HepG2 (cell line): ENCODE results near the gene CAVIN1. TPM values are rescaled to one million over a fixed set of nuclear protein-coding genes. Genes with fewer than 3 reads are reported as not detected.

Experiments
- DMTF1 ChIP-seq: sonication (generic); formaldehyde crosslinking; IDR thresholded peaks from 2 replicates; pipeline ENCODE4 v1.4.0; 2020; ENCODE audit warnings: mild to moderate bottlenecking, missing genetic modification reagents
- DPF2 ChIP-seq: sonication (generic); formaldehyde crosslinking; IDR thresholded peaks from 2 replicates; pipeline ENCODE4 v1.4.0; 2020; ENCODE audit warnings: mild to moderate bottlenecking, low read depth, missing genetic modification reagents, borderline replicate concordance
- E2F5 ChIP-seq: sonication (generic); formaldehyde crosslinking; conservative IDR thresholded peaks from 2 replicates; pipeline ENCODE4 v1.4.0; 2020; ENCODE audit warnings: missing genetic modification reagents
- FLYWCH1 ChIP-seq: sonication (generic); formaldehyde crosslinking; IDR thresholded peaks from 2 replicates; pipeline ENCODE4 v1.8.1; 2023; ENCODE audit warnings: mild to moderate bottlenecking, missing genetic modification reagents
- FOXP4 ChIP-seq: sonication (generic); formaldehyde crosslinking; IDR thresholded peaks from 2 replicates; pipeline ENCODE4 v1.4.0; 2020; ENCODE audit warnings: missing genetic modification reagents
- GTF2F1 ChIP-seq: fragments of 150-350 bp; IDR thresholded peaks from 2 replicates; pipeline ENCODE4 v1.6.1; 2014; ENCODE audit warnings: low read length
- HBP1 ChIP-seq: IDR thresholded peaks from 2 replicates; pipeline ENCODE4 v1.6.1; 2016; ENCODE audit warnings: low read depth, control low read depth
- HIVEP1 ChIP-seq: sonication (generic); formaldehyde crosslinking; IDR thresholded peaks from 2 replicates; pipeline ENCODE4 v1.4.0; 2020; ENCODE audit warnings: mild to moderate bottlenecking, missing genetic modification reagents
- KDM6A ChIP-seq: IDR thresholded peaks from 2 replicates; pipeline ENCODE4 v1.6.1; 2016; ENCODE audit warnings: low read depth
- MED8 ChIP-seq: sonication (generic); formaldehyde crosslinking; IDR thresholded peaks from 2 replicates; pipeline ENCODE4 v1.8.1; 2023; ENCODE audit warnings: mild to moderate bottlenecking, missing genetic modification reagents; ENCODE audit not compliant: insufficient replicate concordance
- MEF2D ChIP-seq: sonication (generic); formaldehyde crosslinking; IDR thresholded peaks from 2 replicates; pipeline ENCODE4 v1.5.1; 2020; ENCODE audit warnings: mild to moderate bottlenecking, missing genetic modification reagents
- NCOA1 ChIP-seq: sonication (generic); formaldehyde crosslinking; IDR thresholded peaks from 2 replicates; pipeline ENCODE4 v1.9.0; 2021; ENCODE audit warnings: missing genetic modification reagents
- NFYC ChIP-seq: IDR thresholded peaks from 2 replicates; pipeline ENCODE4 v1.6.1; 2016; ENCODE audit warnings: missing genetic modification reagents, missing compliant biosample characterization
- PLRG1 ChIP-seq: fragments of 450-650 bp; conservative IDR thresholded peaks from 2 replicates; pipeline ENCODE4 v1.6.1; 2016
- RXRA ChIP-seq: sonication (generic); formaldehyde crosslinking; IDR thresholded peaks from 2 replicates; pipeline ENCODE4 v1.5.1; 2020; ENCODE audit warnings: missing genetic modification reagents
- SATB2 ChIP-seq: sonication (generic); formaldehyde crosslinking; IDR thresholded peaks from 2 replicates; pipeline ENCODE4 v1.5.0; 2020; ENCODE audit warnings: missing genetic modification reagents
- SIX1 ChIP-seq: sonication (generic); formaldehyde crosslinking; IDR thresholded peaks from 2 replicates; pipeline ENCODE4 v1.4.0; 2020; ENCODE audit warnings: missing genetic modification reagents, borderline replicate concordance
- STAT5B ChIP-seq: sonication (generic); formaldehyde crosslinking; IDR thresholded peaks from 2 replicates; pipeline ENCODE4 v1.4.0; 2020; ENCODE audit warnings: missing genetic modification reagents
- TGIF2 ChIP-seq: IDR thresholded peaks from 2 replicates; pipeline ENCODE4 v1.6.1; 2016; ENCODE audit warnings: control low read depth, missing compliant biosample characterization
- TMF1 ChIP-seq: sonication (generic); formaldehyde crosslinking; IDR thresholded peaks from 2 replicates; pipeline ENCODE4 v1.8.1; 2022; ENCODE audit warnings: low read depth, missing genetic modification reagents
- ZBTB10 ChIP-seq: sonication (generic); formaldehyde crosslinking; IDR thresholded peaks from 2 replicates; pipeline ENCODE4 v1.4.0; 2020; ENCODE audit warnings: missing genetic modification reagents, borderline replicate concordance
- ZNF367 ChIP-seq: sonication (generic); formaldehyde crosslinking; IDR thresholded peaks from 2 replicates; pipeline ENCODE4 v1.4.0; 2020; ENCODE audit warnings: missing genetic modification reagents, borderline replicate concordance
- ZNF552 ChIP-seq: sonication (generic); formaldehyde crosslinking; IDR thresholded peaks from 2 replicates; pipeline ENCODE4 v1.9.0; 2022; ENCODE audit warnings: missing genetic modification reagents, mild to moderate bottlenecking, borderline replicate concordance
- ZNF607 ChIP-seq: sonication (generic); formaldehyde crosslinking; IDR thresholded peaks from 2 replicates; pipeline ENCODE4 v1.5.1; 2020; ENCODE audit warnings: missing genetic modification reagents, mild to moderate bottlenecking, borderline replicate concordance
- polyA plus RNA-seq, 8 experiments: library from polyadenylated mRNA; depleted of rRNA in 3 of 8; stranded (reverse) in 7 of 8; unstranded in 1 of 8; fragments of >200 nt; fragmentation: Illumina TruSeq in 4 of 8; extraction: Trizol in 4 of 8; gene quantifications; 2 replicates each; pipeline versions ENCODE4 v1.2.1 to v1.2.3, GENCODE V29; 2011 to 2016; ENCODE audit warnings: low read depth in 4 of 8, missing spikeins in 1 of 8, mixed read lengths in 1 of 8; ENCODE audit not compliant: insufficient read depth in 1 of 8
- total RNA-seq, 5 experiments: library from RNA; depleted of rRNA; stranded (reverse); fragments of >200 nt; fragmentation: Illumina TruSeq; extraction: Trizol; gene quantifications; 2 replicates each; pipeline ENCODE4 v1.2.3, GENCODE V29; 2016; ENCODE audit warnings: low read depth in 1 of 5

CAVIN1 gene
- total and polyA plus RNA-seq, 2 of the 13 experiments (the other 11 are each of a cell fraction or from before 2014, with no cell fraction given), result 15.9 to 25.5 TPM

- TF ChIP-seq ZBTB10 (CRISPR knock-in tag) (no peak), MEF2D (peak; percentile 50; the same call in 1 of the 2 replicates), ZNF552 (CRISPR knock-in tag) (no peak), FLYWCH1 (no peak), GTF2F1 (no peak), STAT5B (no peak), MED8 (CRISPR knock-in tag) (no peak), RXRA (CRISPR knock-in tag) (no peak), KDM6A (no peak), PLRG1 (no peak), SIX1 (CRISPR knock-in tag) (no peak), FOXP4 (CRISPR knock-in tag) (no peak), TGIF2 (CRISPR knock-in tag) (no peak), NFYC (CRISPR knock-in tag) (no peak), NCOA1 (no peak), ZNF607 (CRISPR knock-in tag) (no peak; the same call in 1 of the 2 replicates), E2F5 (CRISPR knock-in tag) (no peak), SATB2 (CRISPR knock-in tag) (no peak), ZNF367 (CRISPR knock-in tag) (no peak), HIVEP1 (no peak), HBP1 (CRISPR knock-in tag) (no peak), DPF2 (CRISPR knock-in tag) (no peak), TMF1 (CRISPR knock-in tag) (no peak), DMTF1 (CRISPR knock-in tag) (no peak)
These were observed 13.3 kb upstream of the CAVIN1 start (continued) for GRCh38 chr17:42436391-42436790.
